ENCODE results near the gene ELOA. TPM values are rescaled to one million over a fixed set of nuclear protein-coding genes. Genes with fewer than 3 reads are reported as not detected.
A peak's percentile ranks its signal among the peaks of the same experiment; 100 is the strongest.

Gene ELOA
- total and polyA plus RNA-seq, 2 of the 13 experiments (the other 11 are each of a cell fraction or from before 2014, with no cell fraction given), result 14.2 to 28.5 TPM

DNA sequence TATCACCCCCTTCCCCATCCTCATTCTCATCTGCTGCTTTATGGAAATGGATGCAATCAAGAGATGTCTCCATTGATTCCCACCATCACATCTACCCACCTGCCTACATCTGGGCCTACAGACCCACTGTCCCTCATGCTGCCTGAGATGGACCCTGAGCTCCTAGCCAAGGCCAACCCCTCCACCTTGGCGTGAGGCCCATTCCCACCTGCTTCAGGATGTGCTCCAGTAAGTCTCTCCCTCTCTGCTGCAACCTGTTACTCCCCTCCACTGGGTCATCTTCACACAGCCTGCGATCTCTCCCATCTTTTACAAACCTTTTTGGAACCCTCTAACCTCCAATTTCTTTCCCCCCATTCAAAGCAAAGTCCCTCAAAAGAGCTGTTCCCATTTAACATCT lies 61.8 kb downstream of the ELOA start:
- Histone ChIP-seq H3K9ac (ENCODE audit: insufficient read depth, low read depth, low read length) (no peak overlapping the region), H3K9me3 (ENCODE audit: low read length) (no peaks in the 10 kb centered on the region), H3K4me1 (ENCODE audit: insufficient read depth, low read length) (peaks cover 64% of the 10 kb centered on the region), H3K27ac (ENCODE audit: extremely low read length, insufficient read depth, low read length) (no peak overlapping the region), H3K27me3 (ENCODE audit: control insufficient read depth in 1 of 2, insufficient read depth in 2 of 2, low read length in 2 of 2) (no peaks in the 10 kb centered on the region), H3K4me2 (ENCODE audit: low read depth, low read length) (peak overlapping the region; percentile 19; the same call in 1 of the 2 replicates), H3K36me3 (replicated peaks in 1 of 2; ENCODE audit: control insufficient read depth in 1 of 2, insufficient read depth in 2 of 2, low read length in 2 of 2) (peaks cover 0 to 2% of the 10 kb centered on the region in 2 experiments; a peak in 2 of 5 replicates), H4K20me1 (ENCODE audit: insufficient read depth, low read length) (no peaks in the 10 kb centered on the region), H3K4me3 (replicated peaks in 1 of 3; ENCODE audit: insufficient read depth in 1 of 3, low read depth in 2 of 3, low read length in 3 of 3) (no peak overlapping the region), H3K79me2 (ENCODE audit: insufficient read depth, low read length) (no peaks in the 10 kb centered on the region), H2AFZ (ENCODE audit: low read length) (no peak overlapping the region)
- ATAC-seq (no peak), DNase-seq (ENCODE audit: low spot score) (no peak), FAIRE-seq (no peak)
- ChIA-PET CTCF (ENCODE audit: low intra/inter-chr PET ratio, low total read pairs) (interaction anchor here (0.6 kb wide), 1 partner anchor 63 kb away, joined by 3 read pairs; the partner anchor contains the start of gene FUCA1), POLR2A (interaction anchor here (1.3 to 1.6 kb wide), 2 partner anchors 19 to 20 kb away, joined by 4 to 6 read pairs; partner anchors contain the start of gene HMGCL)
- intact Hi-C loops (cut with micrococcal nuclease; ENCODE audit: unreplicated experiment), result no loop called here
- in situ Hi-C loops (cut with HindIII; ENCODE audit: extremely low pct_ligation_motif_present, low pct_unique_long_range_greater_than_20kb), result loop anchor here (5.0 kb wide), 2 partner anchors 62 to 112 kb away; partner anchors contain the start of gene FUCA1
- 75% methylated on average over 2 of the region's 2 CpGs for WGBS (ENCODE audit: low lambda C conversion rate)
- no TSS peak for BruUV-seq (replicated peaks)
- TF ChIP-seq HNF4A (CRISPR knock-in tag; IDR thresholded peaks at IDR 0.05), result 0 out of 2 replicates have a peak, but pooled peaks have one; percentile 4
- TF ChIP-seq, protein P1, sequence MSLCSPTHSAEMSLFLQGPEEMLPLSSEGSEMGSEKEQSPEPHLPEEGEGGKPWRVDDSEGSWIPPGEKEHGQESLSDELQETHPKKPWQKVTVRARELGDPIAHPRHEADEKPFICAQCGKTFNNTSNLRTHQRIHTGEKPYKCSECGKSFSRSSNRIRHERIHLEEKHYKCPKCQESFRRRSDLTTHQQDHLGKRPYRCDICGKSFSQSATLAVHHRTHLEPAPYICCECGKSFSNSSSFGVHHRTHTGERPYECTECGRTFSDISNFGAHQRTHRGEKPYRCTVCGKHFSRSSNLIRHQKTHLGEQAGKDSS (CRISPR knock-in tag; IDR thresholded peaks at IDR 0.05; ENCODE audit: borderline replicate concordance, low read depth), result no peak

DNA sequence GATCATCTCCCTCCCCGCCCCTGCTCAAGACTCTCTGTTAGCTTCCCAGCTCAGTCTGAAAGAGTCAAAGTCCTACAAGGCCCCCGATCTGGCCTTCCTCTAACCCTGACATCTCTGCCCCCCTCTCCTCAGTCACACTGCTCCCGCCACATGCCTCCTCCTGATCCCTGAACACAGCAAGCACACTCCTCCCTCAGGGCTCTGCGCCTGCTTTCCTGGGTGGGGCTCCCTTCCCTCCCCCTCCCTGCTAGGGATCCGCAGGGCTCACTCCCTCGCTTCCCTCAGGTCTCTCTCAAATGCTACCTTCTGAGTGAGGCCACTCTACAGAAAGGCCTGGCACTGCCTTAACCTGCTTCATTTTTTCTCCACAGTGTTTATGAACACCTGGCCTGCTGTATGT lies 63.0 kb downstream of the ELOA start:
- Histone ChIP-seq H3K4me2 (ENCODE audit: low read depth, low read length) (no peak overlapping the region), H3K4me3 (replicated peaks in 1 of 3; ENCODE audit: insufficient read depth in 1 of 3, low read depth in 2 of 3, low read length in 3 of 3) (no peak overlapping the region), H3K9ac (ENCODE audit: insufficient read depth, low read depth, low read length) (no peak overlapping the region), H3K27ac (ENCODE audit: extremely low read length, insufficient read depth, low read length) (no peak overlapping the region), H3K4me1 (ENCODE audit: insufficient read depth, low read length) (peaks cover 71% of the 10 kb centered on the region), H2AFZ (ENCODE audit: low read length) (no peak overlapping the region), H3K79me2 (ENCODE audit: insufficient read depth, low read length) (no peaks in the 10 kb centered on the region), H3K36me3 (replicated peaks in 1 of 2; ENCODE audit: control insufficient read depth in 1 of 2, insufficient read depth in 2 of 2, low read length in 2 of 2) (peaks cover under 1 to 2% of the 10 kb centered on the region in 2 experiments; a peak in 2 of 5 replicates), H3K9me3 (ENCODE audit: low read length) (no peaks in the 10 kb centered on the region), H4K20me1 (ENCODE audit: insufficient read depth, low read length) (no peaks in the 10 kb centered on the region), H3K27me3 (ENCODE audit: control insufficient read depth in 1 of 2, insufficient read depth in 2 of 2, low read length in 2 of 2) (no peaks in the 10 kb centered on the region)
- FAIRE-seq (no peak), DNase-seq (ENCODE audit: low spot score) (no peak), ATAC-seq (no peak)
- intact Hi-C loops (cut with micrococcal nuclease; ENCODE audit: unreplicated experiment), result no loop called here
- TF ChIP-seq, protein P2, sequence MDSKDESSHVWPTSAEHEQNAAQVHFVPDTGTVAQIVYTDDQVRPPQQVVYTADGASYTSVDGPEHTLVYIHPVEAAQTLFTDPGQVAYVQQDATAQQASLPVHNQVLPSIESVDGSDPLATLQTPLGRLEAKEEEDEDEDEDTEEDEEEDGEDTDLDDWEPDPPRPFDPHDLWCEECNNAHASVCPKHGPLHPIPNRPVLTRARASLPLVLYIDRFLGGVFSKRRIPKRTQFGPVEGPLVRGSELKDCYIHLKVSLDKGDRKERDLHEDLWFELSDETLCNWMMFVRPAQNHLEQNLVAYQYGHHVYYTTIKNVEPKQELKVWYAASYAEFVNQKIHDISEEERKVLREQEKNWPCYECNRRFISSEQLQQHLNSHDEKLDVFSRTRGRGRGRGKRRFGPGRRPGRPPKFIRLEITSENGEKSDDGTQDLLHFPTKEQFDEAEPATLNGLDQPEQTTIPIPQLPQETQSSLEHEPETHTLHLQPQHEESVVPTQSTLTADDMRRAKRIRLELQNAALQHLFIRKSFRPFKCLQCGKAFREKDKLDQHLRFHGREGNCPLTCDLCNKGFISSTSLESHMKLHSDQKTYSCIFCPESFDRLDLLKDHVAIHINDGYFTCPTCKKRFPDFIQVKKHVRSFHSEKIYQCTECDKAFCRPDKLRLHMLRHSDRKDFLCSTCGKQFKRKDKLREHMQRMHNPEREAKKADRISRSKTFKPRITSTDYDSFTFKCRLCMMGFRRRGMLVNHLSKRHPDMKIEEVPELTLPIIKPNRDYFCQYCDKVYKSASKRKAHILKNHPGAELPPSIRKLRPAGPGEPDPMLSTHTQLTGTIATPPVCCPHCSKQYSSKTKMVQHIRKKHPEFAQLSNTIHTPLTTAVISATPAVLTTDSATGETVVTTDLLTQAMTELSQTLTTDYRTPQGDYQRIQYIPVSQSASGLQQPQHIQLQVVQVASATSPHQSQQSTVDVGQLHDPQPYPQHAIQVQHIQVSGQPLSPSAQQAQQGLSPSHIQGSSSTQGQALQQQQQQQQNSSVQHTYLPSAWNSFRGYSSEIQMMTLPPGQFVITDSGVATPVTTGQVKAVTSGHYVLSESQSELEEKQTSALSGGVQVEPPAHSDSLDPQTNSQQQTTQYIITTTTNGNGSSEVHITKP (CRISPR knock-in tag; IDR thresholded peaks at IDR 0.05; ENCODE audit: low read depth), result no peak
- TF ChIP-seq, protein P3, sequence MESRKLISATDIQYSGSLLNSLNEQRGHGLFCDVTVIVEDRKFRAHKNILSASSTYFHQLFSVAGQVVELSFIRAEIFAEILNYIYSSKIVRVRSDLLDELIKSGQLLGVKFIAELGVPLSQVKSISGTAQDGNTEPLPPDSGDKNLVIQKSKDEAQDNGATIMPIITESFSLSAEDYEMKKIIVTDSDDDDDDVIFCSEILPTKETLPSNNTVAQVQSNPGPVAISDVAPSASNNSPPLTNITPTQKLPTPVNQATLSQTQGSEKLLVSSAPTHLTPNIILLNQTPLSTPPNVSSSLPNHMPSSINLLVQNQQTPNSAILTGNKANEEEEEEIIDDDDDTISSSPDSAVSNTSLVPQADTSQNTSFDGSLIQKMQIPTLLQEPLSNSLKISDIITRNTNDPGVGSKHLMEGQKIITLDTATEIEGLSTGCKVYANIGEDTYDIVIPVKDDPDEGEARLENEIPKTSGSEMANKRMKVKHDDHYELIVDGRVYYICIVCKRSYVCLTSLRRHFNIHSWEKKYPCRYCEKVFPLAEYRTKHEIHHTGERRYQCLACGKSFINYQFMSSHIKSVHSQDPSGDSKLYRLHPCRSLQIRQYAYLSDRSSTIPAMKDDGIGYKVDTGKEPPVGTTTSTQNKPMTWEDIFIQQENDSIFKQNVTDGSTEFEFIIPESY (CRISPR knock-in tag; IDR thresholded peaks at IDR 0.05), result peak; percentile 30; the same call in 1 of the 2 replicates
- TF ChIP-seq ZNF205 (CRISPR knock-in tag; IDR thresholded peaks at IDR 0.05) (no peak), ZNF335 (CRISPR knock-in tag; IDR thresholded peaks at IDR 0.05) (no peak)
- 84% methylated on average over 6 of the region's 6 CpGs for WGBS (ENCODE audit: low lambda C conversion rate)
- no TSS peak for BruUV-seq (replicated peaks)
- CTCF ChIA-PET (ENCODE audit: low intra/inter-chr PET ratio, low total read pairs), result no interaction called here
- POLR2A ChIA-PET, result interaction anchor here (0.9 to 1.6 kb wide), 2 partner anchors 18 to 32 kb away, joined by 3 to 6 read pairs; no protein-coding TSS in a partner anchor
- in situ Hi-C loops (cut with HindIII; ENCODE audit: extremely low pct_ligation_motif_present, low pct_unique_long_range_greater_than_20kb), result loop anchor here (5.0 kb wide), 2 partner anchors 61 to 111 kb away; partner anchors contain the start of gene FUCA1
